ENCODE data around the gene AQP7.
"Not testable (repeated sequence)": the region's sequence is repeated elsewhere in the genome, so short reads cannot be mapped to it uniquely, and the experiment has no call there.

AQP7 gene

GRCh38 chr9:33431420-33431819 lies 29.1 kb upstream of the AQP7 start:
- no peak for DNase-seq

GRCh38 chr9:33430942-33431341 lies 28.6 kb upstream of the AQP7 start:
- no peak for DNase-seq

- no peak for DNase-seq
These were observed 27.1 kb upstream of the AQP7 start for GRCh38 chr9:33429256-33429985.

- DNase-seq = no peak
These were observed 24.5 kb upstream of the AQP7 start for GRCh38 chr9:33426843-33427293.

GRCh38 chr9:33425128-33425533 lies 22.8 kb upstream of the AQP7 start:
- DNase-seq = no peak

- DNase-seq = not testable (repeated sequence)
These were observed 22.1 kb upstream of the AQP7 start for GRCh38 chr9:33424492-33424891.

DNA sequence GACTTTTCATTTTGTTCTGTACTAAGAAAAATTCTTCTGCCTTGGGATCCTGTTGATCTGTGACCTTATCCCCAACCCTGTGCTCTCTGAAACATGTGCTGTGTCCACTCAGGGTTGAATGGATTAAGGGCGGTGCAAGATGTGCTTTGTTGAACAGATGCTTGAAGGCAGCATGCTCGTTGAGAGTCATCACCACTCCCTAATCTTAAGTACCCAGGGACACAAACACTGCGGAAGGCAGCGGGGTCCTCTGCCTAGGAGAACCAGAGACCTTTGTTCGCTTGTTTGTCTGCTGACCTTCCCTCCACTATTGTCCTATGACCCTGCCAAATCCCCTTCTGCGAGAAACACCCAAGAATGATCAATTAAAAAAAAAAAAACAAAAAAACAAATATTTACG lies 21.7 kb upstream of the AQP7 start:
- not testable (repeated sequence) for DNase-seq

DNA sequence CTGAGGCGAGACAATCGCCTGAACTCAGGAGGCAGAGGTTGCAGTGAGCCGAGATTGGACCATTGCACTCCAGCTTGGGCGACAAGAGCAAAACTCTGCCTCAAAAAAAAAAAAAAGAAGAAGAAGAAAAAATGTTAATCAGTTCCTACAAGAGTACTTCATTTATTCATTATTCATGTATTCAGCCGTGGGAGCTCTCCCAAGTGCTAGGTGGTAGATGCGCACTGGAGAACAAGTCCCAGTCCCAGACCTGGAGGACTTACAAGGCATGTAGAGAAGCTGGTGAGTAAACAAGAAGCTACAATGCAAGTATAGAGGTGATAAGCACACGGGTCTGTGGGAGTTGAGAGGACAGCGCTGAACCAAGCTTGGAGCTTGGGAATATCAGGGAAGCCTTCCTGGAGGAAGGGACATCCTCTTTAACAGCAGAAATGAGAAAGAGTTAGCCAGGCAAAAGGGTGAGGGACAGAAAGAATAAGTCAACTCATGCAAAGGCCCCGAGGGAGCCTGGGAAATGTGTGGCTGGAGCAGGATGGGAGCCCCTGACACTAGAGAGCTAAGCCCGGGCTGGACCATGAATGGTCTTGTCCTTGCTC lies 17.4 kb upstream of the AQP7 start:
- DNase-seq = no peak

DNA sequence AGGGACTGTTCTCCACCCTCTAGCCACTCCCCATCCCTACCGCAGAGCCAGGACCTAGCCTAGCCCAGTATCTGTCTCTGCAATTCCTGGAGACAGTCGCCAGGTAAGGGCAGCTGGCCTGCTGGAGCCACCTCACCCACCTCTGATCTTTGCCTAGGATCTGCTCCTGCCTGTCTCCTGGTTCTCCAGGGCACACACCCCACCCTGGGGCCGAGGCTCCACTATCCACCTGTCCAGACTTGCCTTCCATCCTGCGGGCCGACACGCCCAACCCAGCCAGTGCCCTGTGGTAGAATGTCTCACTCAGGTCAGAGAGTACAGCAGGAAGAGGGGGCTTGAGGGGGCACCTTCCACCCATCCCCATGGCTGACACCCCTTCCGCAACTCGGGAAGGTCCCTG lies 15.7 kb upstream of the AQP7 start:
- DNase-seq = no peak

- DNase-seq = peak; percentile 55
These were observed 14.6 kb upstream of the AQP7 start for GRCh38 chr9:33416996-33417395.

DNA sequence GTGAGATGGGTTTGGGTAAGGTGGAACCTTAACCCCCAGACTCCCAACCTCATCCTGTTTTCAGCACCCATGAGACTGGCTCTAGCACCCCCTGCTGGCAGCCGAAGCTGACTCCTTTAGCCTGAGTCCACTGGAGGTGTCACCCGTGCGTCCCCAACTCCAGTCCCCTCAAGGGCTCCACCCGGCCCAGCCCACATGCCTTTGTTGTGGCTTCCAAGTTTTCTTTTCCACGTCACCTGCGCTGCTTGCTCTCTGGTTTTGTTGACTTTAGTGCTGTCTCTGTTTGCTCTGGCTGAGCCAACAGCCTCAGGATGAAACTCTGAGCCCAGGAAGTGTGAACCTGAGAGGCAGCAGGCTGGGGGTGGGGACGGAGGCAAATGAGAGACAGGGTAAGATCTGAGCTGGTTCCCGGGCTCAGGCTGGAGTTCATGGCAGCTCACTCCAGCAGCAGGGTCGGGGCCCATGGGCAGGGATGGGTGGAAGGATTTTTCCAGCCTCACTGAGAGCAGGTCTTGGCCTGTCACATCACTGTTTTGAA lies 13.2 kb upstream of the AQP7 start:
- DNase-seq = peak; percentile 89

DNA sequence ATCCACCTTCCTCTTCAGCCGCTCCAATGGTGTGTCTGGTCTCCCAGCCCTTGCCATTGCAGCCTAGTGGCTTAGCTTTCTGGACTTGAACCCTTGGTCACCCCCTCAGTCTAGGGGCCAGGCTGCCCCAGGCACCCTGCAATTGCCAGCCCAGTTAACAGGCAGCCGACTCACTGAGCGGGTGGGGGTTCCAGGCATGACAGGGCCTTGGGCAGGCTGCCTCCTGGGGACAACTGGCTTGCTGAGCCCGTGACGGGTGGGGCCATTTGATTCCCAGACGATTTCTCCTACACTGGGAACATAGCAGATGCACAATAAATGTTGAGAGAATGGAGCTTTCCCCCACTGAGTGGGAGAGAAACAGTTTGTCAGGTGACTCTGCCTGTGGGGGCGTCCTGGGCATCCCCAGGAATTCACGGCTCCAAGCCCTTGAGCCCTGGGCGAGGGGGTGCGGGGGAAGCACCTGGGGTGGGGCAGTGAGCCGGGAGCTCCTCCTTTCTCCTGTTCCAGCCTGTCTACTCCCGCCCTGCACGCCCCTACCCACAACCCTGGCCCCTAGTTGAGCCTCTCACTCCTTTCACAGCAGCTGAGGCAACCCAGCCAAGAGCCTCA lies 12.6 kb upstream of the AQP7 start:
- DNase-seq = no peak

DNA sequence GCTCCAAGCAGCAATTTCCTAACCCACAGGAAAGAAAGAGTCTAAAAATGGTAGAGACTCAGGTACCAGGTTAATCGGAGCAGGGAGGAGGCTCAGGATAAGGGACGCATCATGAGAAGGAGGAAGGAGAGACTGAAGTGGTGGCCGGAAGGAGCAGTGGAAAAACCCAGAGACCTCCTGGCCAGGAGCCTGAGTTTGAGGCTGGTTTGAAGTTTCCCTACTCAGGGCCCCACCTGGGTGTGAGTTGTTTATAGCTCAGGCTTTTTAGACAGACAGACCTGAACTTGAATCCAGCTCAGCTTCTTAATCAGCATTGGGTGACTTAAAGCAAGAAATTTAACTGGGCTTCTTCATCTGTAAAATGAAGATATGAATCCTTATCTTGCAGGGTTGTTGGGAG lies 11.9 kb upstream of the AQP7 start:
- no peak for DNase-seq

- DNase-seq = no peak
These were observed 5.7 kb upstream of the AQP7 start for GRCh38 chr9:33408087-33408486.

GRCh38 chr9:33407061-33407460 lies 4.7 kb upstream of the AQP7 start:
- DNase-seq = no peak

- no peak for DNase-seq
These were observed 2.5 kb upstream of the AQP7 start for GRCh38 chr9:33404788-33405362.

- DNase-seq = no peak
These were observed 1.8 kb upstream of the AQP7 start for GRCh38 chr9:33403941-33404787.

DNA sequence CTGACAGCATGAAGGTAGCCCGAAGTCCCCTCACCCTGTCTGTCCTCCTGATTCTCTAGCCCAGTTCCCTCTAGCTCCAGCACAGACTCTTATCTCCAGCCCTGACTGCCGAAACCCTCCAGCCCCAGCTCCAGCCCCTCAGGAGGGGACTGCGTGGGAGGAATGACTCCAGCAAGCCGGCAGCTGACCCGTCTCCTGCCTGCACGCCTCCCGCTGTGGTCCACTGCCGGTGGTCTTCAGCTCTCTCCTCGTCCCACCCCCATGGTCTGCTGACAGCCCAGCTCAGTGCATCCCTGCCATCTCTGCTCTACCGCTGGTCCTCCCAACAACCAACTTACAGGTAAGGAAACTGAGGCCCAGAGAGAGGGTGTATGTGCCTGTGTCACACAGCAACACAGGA lies 559 bp downstream of the AQP7 start:
- not testable (repeated sequence) for DNase-seq

- not testable (repeated sequence) for DNase-seq
These were observed 3.3 kb downstream of the AQP7 start for GRCh38 chr9:33399047-33399446.

DNA sequence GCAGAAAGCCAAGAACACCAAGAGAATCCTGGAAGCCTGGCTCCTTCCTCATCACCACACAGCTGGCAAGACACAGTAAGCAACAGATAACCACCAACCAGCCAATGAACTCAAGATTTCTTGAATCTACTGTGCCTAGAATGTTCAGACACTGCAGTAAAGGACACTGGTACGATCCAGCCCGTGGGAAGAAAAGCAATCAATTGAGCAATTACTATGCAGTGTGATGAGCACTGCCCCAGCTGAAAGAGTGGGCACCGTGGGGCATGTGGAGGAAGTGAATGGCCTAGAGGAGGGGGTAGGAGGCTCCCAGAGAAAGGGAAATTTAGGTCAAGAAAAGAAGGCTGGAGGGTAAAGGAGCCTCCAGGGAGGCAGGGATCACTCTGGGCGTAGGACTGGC lies 4.6 kb downstream of the AQP7 start:
- not testable (repeated sequence) for DNase-seq

DNA sequence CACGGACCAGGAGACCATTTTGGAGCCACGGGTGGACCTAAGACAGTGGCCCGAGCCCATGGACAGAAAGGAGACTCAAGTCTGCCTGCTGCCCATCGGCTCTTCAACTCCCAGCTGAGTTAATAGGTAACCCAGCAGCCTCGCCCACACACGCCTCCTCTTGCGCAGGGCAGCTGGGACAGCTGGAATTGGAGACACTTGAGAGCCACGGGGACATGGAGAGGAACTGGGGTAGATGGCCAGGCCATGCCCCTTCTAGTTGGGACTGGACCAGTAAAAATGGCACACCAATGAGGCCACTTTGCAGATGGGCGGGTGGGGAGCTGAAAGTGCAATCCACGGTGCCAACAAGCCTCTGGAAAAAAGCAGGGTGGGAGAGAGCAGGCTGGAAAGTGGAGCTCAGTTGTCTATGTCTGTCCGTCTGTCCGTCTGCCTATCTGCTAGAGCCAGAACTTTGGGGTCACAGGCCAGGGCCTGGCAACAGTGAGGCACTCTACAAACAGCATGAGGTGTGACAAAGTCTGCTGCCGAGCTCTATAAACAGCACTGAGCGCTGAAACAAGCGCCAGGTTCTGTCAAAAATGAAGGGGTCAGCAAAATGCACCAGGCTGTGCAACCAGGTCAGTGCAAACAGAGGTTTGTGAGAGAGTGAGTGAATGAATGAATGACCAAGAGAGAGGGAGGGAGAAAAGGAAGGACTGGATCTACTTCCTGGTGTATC lies 7.0 kb downstream of the AQP7 start:
- DNase-seq = not testable (repeated sequence)

DNA sequence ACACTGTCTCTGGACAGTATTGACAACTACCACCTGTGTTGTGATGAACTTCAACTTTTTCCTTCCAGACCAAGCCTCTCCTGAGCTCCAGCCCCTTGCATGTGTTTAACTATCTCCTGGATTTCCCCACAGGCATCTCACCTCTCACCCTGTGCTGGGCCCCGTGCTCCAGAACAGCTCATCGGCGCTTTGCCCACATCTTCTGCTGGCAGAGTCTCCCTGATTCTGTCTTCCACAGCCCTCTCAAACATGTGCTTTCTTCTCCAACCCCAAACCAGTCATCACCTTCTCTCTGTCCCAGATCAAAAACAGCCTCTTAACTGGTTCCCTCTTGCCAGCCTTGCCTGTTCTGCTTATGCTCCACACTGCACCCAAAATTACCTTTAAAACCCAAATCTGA lies 8.4 kb downstream of the AQP7 start:
- not testable (repeated sequence) for DNase-seq

Data from activated gamma-delta T cell treated with Interleukin-2 at 50 U/mL for 16 hours (primary cell).